Measurements from ENCODE around the gene CLEC17A. TPM values are rescaled to one million over a fixed set of nuclear protein-coding genes. Genes with fewer than 3 reads are reported as not detected.
"Not testable (repeated sequence)": the region's sequence is repeated elsewhere in the genome, so short reads cannot be mapped to it uniquely, and the experiment has no call there.

CLEC17A gene
- total RNA-seq, 2 donors from 2014 or later: 0.14 to 1.0 TPM

DNA sequence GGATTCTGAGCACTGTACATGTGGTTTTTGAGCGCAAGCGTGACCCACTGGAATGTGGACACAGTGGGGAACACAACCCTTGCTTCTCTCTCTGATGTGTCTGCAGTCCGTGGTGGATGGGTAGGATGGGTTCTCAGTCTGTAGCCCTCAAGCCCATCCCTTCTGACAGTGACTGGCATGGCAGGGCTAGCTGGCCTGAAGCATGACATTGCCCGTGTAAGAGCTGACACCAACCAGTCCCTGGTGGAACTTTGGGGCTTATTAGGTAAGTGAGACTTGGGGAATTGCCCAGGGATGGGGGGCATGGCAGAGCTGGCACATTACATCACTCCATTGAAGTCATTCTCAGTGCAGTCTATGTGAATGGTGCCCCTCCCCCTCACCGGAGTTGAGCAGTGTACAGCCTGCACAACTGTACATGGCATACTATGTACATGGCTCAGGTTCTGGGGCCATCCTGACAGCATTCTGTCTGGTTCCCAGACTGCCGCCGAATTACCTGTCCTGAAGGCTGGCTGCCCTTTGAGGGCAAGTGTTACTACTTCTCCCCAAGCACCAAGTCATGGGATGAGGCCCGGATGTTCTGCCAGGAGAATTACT, 16.8 kb downstream of the CLEC17A start:
- TF ChIP-seq, protein P1, sequence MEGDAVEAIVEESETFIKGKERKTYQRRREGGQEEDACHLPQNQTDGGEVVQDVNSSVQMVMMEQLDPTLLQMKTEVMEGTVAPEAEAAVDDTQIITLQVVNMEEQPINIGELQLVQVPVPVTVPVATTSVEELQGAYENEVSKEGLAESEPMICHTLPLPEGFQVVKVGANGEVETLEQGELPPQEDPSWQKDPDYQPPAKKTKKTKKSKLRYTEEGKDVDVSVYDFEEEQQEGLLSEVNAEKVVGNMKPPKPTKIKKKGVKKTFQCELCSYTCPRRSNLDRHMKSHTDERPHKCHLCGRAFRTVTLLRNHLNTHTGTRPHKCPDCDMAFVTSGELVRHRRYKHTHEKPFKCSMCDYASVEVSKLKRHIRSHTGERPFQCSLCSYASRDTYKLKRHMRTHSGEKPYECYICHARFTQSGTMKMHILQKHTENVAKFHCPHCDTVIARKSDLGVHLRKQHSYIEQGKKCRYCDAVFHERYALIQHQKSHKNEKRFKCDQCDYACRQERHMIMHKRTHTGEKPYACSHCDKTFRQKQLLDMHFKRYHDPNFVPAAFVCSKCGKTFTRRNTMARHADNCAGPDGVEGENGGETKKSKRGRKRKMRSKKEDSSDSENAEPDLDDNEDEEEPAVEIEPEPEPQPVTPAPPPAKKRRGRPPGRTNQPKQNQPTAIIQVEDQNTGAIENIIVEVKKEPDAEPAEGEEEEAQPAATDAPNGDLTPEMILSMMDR (IDR thresholded peaks at IDR 0.05): no peak
- WGBS: 92% methylated on average over 8 of the region's 8 CpGs
- H3K27me3 ChIP-seq (replicated peaks; ENCODE audit: insufficient read depth): no peaks in the 10 kb centered on the region
- H3K27ac ChIP-seq: no peak overlapping the region
- H3K4me3 ChIP-seq: no peak overlapping the region
- no peaks in the 10 kb centered on the region for H3K9me3 ChIP-seq
- intact Hi-C loops (cut with DNase I): no loop called here
- no peak for DNase-seq (ENCODE audit: low spot score)
- H3K4me1 ChIP-seq (replicated peaks): no peaks in the 10 kb centered on the region
- H3K36me3 ChIP-seq: no peaks in the 10 kb centered on the region

GRCh38 chr19:14603990-14604387, 21.1 kb downstream of the CLEC17A start:
- Histone ChIP-seq H3K4me1 (replicated peaks) (no peaks in the 10 kb centered on the region), H3K9me3 (no peaks in the 10 kb centered on the region), H3K36me3 (no peaks in the 10 kb centered on the region), H3K27ac (no peak overlapping the region), H3K27me3 (replicated peaks; ENCODE audit: insufficient read depth) (no peaks in the 10 kb centered on the region), H3K4me3 (no peak overlapping the region)
- intact Hi-C loops (cut with DNase I): no loop called here
- TF ChIP-seq POLR2AphosphoS5 (IDR thresholded peaks at IDR 0.05) (no peak), POLR2A (IDR thresholded peaks at IDR 0.05) (no peak)
- TF ChIP-seq, protein P1 (IDR thresholded peaks at IDR 0.05): no peak
- DNase-seq (ENCODE audit: low spot score): no peak
- WGBS: 82% methylated on average over 2 of the region's 2 CpGs

DNA sequence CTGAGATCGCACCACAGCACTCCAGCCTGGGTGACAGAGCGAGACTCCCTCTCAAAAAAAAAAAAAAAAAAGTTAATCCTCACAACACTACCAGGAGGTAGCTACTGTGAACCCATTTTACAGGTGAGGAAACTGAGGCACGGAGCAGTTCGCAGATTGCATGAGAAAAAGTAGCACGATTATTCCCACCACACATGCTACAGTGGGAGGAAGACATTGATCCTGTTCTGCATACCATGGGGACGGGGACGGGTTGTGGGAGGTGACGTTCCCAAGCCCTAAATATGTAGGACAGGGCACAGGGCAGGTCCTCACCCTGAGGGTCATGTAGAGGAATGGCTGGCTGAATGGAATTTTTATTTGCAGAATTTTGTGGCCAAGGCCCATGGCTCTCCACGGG, 23.7 kb downstream of the CLEC17A start:
- WGBS: 78% methylated on average over 9 of the region's 9 CpGs
- no peak overlapping the region for H3K4me3 ChIP-seq
- no peak overlapping the region for H3K27ac ChIP-seq
- H3K36me3 ChIP-seq: no peaks in the 10 kb centered on the region
- DNase-seq (ENCODE audit: low spot score): no peak
- TF ChIP-seq, protein P1 (IDR thresholded peaks at IDR 0.05): no peak
- TF ChIP-seq POLR2AphosphoS5 (IDR thresholded peaks at IDR 0.05) (no peak), POLR2A (IDR thresholded peaks at IDR 0.05) (no peak)
- H3K9me3 ChIP-seq: no peaks in the 10 kb centered on the region
- intact Hi-C loops (cut with DNase I): no loop called here
- no peaks in the 10 kb centered on the region for H3K4me1 ChIP-seq (replicated peaks)
- no peaks in the 10 kb centered on the region for H3K27me3 ChIP-seq (replicated peaks; ENCODE audit: insufficient read depth)

DNA sequence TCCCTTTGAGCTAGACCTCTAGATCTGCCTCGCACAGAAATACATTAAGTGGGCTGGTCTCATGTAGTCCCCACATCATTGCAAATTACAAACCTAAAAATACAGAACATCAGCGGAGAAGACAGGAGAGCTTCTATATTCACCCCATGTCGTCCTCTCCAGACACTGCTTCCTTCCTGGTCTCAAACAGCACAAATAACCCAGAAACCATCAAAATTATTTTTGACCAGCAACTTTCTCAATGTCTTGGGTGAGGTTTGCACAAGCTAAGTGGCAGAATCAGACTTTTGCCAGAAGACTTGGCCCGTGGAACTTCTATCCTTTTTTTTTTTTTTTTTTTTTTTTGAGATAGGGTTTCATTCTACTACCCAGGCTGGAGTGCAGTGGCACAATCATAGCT, 28.2 kb downstream of the CLEC17A start:
- intact Hi-C loops (cut with DNase I): no loop called here
- TF ChIP-seq POLR2AphosphoS5 (IDR thresholded peaks at IDR 0.05) (no peak), POLR2A (IDR thresholded peaks at IDR 0.05) (no peak)
- TF ChIP-seq, protein P1 (IDR thresholded peaks at IDR 0.05): no peak

DNA sequence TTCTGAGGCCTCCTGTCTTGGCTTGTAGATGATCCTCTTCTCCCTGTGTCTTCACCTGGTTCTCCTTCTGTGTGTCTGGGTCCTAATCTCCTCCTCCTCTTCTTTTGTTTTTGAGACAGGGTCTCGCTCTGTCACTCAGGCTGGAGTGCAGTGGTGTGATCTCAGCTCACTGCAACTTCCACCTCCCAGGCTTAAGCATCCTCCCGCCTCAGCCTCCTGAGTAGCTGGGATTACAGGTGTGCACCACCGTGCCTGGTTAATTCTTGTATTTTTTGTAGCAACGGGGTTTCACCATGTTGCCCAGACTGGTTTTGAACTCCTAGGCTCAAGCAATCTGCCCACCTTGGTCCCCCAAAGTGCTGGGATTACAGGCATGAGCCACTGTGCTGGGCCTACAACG, 29.4 kb downstream of the CLEC17A start:
- DNase-seq (ENCODE audit: low spot score); H3K36me3 ChIP-seq; H3K27me3 ChIP-seq (replicated peaks; ENCODE audit: insufficient read depth); intact Hi-C loops (cut with DNase I); H3K4me1 ChIP-seq (replicated peaks); H3K27ac ChIP-seq; H3K9me3 ChIP-seq; H3K4me3 ChIP-seq: not testable (repeated sequence)
- WGBS: 83% methylated on average over 5 of the region's 5 CpGs

More for the DNA sequence above, 28.2 kb downstream of the CLEC17A start:
- Histone ChIP-seq H3K4me3 (no peak overlapping the region), H3K27me3 (replicated peaks; ENCODE audit: insufficient read depth) (no peaks in the 10 kb centered on the region), H3K27ac (no peak overlapping the region), H3K9me3 (no peaks in the 10 kb centered on the region), H3K4me1 (replicated peaks) (no peaks in the 10 kb centered on the region), H3K36me3 (no peaks in the 10 kb centered on the region)
- WGBS: 67% methylated on average over 4 of the region's 4 CpGs
- DNase-seq (ENCODE audit: low spot score): no peak
